ENCODE results near the gene STX1B. TPM values are rescaled to one million over a fixed set of nuclear protein-coding genes. Genes with fewer than 3 reads are reported as not detected.

The STX1B gene
- total RNA-seq, 1 experiment from 2014 or later: 15.9 TPM

DNA sequence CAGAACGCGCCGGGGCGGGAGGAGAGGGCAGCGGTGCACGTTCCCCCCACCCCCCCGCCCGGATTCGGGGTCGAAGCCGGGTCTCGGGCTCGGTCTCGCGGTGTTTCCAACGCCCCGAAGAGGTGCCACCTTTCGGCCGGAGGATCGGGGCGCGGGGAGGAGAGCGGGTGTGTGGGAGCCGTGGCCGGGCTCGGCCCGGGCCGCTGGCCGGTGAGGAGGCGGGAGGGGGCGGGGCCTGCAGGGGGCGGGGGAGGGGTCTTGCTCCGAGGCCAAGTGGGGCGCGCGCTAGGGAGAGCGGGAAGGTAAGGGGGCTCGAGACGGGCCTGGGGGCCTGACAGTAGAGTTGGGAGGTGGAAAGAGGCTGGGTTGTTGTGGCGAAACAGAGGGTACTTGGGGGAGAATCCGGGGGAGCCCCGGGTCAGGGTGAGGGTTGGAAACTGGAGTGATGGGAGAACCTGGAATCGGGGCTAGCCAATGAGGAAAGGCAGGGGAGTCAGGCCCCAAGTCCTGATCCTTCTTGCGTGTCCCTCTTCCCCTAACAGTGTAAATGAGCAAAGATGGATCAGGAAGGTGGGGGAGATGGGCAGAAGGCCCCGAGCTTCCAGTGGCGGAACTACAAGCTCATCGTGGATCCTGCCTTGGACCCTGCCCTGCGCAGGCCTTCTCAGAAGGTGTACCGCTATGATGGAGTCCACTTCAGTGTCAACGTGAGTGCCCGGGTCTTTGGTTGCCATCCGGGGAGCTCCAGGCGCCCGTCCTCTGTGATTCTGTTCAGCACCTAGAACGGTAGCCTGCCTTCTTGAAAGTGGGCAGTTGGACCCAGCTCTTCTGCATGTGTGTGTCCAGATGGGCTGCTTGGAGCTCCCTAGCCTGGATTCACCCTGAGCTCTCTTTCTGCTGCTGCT, 52.0 kb downstream of the STX1B start:
- H3K36me3 Mint-ChIP-seq: peaks cover 46% of the 10 kb centered on the region
- H3K27ac Mint-ChIP-seq: peak overlapping the region; percentile 78
- no peaks in the 10 kb centered on the region for H3K9me3 Mint-ChIP-seq
- peaks cover 3% of the 10 kb centered on the region; the same call in 1 of the 2 replicates for H3K27me3 Mint-ChIP-seq (ENCODE audit: low read depth)
- peaks cover 12% of the 10 kb centered on the region for H3K4me1 Mint-ChIP-seq
- no peak for TF ChIP-seq SMAD4 (CRISPR knock-in tag; IDR thresholded peaks at IDR 0.05)
- TF ChIP-seq, protein P1, sequence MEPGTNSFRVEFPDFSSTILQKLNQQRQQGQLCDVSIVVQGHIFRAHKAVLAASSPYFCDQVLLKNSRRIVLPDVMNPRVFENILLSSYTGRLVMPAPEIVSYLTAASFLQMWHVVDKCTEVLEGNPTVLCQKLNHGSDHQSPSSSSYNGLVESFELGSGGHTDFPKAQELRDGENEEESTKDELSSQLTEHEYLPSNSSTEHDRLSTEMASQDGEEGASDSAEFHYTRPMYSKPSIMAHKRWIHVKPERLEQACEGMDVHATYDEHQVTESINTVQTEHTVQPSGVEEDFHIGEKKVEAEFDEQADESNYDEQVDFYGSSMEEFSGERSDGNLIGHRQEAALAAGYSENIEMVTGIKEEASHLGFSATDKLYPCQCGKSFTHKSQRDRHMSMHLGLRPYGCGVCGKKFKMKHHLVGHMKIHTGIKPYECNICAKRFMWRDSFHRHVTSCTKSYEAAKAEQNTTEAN (CRISPR knock-in tag; IDR thresholded peaks at IDR 0.05): no peak
- no peak for TF ChIP-seq RELA (CRISPR knock-in tag; IDR thresholded peaks at IDR 0.05; ENCODE audit: borderline replicate concordance)
- TF ChIP-seq, protein P2, sequence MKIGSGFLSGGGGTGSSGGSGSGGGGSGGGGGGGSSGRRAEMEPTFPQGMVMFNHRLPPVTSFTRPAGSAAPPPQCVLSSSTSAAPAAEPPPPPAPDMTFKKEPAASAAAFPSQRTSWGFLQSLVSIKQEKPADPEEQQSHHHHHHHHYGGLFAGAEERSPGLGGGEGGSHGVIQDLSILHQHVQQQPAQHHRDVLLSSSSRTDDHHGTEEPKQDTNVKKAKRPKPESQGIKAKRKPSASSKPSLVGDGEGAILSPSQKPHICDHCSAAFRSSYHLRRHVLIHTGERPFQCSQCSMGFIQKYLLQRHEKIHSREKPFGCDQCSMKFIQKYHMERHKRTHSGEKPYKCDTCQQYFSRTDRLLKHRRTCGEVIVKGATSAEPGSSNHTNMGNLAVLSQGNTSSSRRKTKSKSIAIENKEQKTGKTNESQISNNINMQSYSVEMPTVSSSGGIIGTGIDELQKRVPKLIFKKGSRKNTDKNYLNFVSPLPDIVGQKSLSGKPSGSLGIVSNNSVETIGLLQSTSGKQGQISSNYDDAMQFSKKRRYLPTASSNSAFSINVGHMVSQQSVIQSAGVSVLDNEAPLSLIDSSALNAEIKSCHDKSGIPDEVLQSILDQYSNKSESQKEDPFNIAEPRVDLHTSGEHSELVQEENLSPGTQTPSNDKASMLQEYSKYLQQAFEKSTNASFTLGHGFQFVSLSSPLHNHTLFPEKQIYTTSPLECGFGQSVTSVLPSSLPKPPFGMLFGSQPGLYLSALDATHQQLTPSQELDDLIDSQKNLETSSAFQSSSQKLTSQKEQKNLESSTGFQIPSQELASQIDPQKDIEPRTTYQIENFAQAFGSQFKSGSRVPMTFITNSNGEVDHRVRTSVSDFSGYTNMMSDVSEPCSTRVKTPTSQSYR (CRISPR knock-in tag; IDR thresholded peaks at IDR 0.05): no peak
- no peak for TF ChIP-seq GABPB1 (CRISPR knock-in tag; IDR thresholded peaks at IDR 0.05)
- TF ChIP-seq, protein P3, sequence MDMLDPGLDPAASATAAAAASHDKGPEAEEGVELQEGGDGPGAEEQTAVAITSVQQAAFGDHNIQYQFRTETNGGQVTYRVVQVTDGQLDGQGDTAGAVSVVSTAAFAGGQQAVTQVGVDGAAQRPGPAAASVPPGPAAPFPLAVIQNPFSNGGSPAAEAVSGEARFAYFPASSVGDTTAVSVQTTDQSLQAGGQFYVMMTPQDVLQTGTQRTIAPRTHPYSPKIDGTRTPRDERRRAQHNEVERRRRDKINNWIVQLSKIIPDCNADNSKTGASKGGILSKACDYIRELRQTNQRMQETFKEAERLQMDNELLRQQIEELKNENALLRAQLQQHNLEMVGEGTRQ (CRISPR knock-in tag; IDR thresholded peaks at IDR 0.05): no peak
- TF ChIP-seq, protein P4, sequence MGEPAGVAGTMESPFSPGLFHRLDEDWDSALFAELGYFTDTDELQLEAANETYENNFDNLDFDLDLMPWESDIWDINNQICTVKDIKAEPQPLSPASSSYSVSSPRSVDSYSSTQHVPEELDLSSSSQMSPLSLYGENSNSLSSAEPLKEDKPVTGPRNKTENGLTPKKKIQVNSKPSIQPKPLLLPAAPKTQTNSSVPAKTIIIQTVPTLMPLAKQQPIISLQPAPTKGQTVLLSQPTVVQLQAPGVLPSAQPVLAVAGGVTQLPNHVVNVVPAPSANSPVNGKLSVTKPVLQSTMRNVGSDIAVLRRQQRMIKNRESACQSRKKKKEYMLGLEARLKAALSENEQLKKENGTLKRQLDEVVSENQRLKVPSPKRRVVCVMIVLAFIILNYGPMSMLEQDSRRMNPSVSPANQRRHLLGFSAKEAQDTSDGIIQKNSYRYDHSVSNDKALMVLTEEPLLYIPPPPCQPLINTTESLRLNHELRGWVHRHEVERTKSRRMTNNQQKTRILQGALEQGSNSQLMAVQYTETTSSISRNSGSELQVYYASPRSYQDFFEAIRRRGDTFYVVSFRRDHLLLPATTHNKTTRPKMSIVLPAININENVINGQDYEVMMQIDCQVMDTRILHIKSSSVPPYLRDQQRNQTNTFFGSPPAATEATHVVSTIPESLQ (CRISPR knock-in tag; IDR thresholded peaks at IDR 0.05): no peak
- no peak for TF ChIP-seq FOXP1 (CRISPR knock-in tag; IDR thresholded peaks at IDR 0.05; ENCODE audit: borderline replicate concordance)
- no peak for TF ChIP-seq RORB (CRISPR knock-in tag; IDR thresholded peaks at IDR 0.05)
- no peak for TF ChIP-seq TP53 (CRISPR knock-in tag; IDR thresholded peaks at IDR 0.05)
- no peak for TF ChIP-seq ZNF121 (CRISPR knock-in tag; IDR thresholded peaks at IDR 0.05)
- TF ChIP-seq, protein P5, sequence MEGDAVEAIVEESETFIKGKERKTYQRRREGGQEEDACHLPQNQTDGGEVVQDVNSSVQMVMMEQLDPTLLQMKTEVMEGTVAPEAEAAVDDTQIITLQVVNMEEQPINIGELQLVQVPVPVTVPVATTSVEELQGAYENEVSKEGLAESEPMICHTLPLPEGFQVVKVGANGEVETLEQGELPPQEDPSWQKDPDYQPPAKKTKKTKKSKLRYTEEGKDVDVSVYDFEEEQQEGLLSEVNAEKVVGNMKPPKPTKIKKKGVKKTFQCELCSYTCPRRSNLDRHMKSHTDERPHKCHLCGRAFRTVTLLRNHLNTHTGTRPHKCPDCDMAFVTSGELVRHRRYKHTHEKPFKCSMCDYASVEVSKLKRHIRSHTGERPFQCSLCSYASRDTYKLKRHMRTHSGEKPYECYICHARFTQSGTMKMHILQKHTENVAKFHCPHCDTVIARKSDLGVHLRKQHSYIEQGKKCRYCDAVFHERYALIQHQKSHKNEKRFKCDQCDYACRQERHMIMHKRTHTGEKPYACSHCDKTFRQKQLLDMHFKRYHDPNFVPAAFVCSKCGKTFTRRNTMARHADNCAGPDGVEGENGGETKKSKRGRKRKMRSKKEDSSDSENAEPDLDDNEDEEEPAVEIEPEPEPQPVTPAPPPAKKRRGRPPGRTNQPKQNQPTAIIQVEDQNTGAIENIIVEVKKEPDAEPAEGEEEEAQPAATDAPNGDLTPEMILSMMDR (IDR thresholded peaks at IDR 0.05): no peak
- no peak for TF ChIP-seq JAZF1 (CRISPR knock-in tag; IDR thresholded peaks at IDR 0.05)
- TF ChIP-seq FOXJ3 (CRISPR knock-in tag; IDR thresholded peaks at IDR 0.05; ENCODE audit: borderline replicate concordance): no peak
- TF ChIP-seq, protein P6, sequence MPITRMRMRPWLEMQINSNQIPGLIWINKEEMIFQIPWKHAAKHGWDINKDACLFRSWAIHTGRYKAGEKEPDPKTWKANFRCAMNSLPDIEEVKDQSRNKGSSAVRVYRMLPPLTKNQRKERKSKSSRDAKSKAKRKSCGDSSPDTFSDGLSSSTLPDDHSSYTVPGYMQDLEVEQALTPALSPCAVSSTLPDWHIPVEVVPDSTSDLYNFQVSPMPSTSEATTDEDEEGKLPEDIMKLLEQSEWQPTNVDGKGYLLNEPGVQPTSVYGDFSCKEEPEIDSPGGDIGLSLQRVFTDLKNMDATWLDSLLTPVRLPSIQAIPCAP (CRISPR knock-in tag; IDR thresholded peaks at IDR 0.05): no peak
- peak overlapping the region; percentile 90 for H3K4me3 Mint-ChIP-seq
- CTCF ChIA-PET: interaction anchor here (3.0 kb wide), 1 partner anchor 27 kb away, joined by 12 read pairs; the partner anchor contains the start of gene HSD3B7
- POLR2A ChIA-PET: interaction anchor here (1.1 kb wide), 1 partner anchor 39 kb away, joined by 3 read pairs; no protein-coding TSS in a partner anchor
- ATAC-seq (peak; percentile 33), DNase-seq (ENCODE audit: low spot score) (peak; percentile 70)

Data from WTC11 (cell line).